Frontal cortex (tissue), 4 donors: ENCODE data around the gene KIAA2012. TPM values are rescaled to one million over a fixed set of nuclear protein-coding genes. Genes with fewer than 3 reads are reported as not detected.

Experiments
- DNase-seq, 2 donors: peaks; one replicate each; pipeline ENCODE4 v3.0.0; 2012; ENCODE audit warnings: low spot score in 2 of 2
- FAIRE-seq: peaks from 2 replicates; lab custom pipeline; 2012; peaks lifted over from hg19 to GRCh38; lab: Jason Lieb, UNC
- total RNA-seq: library from RNA; depleted of rRNA; stranded (reverse); fragments of >200 nt; gene quantifications from one replicate; pipeline ENCODE4 v1.2.3, GENCODE V29; 2014
- donor health status: control.
- donor health status: control.
- donor health status: control.

Gene KIAA2012
- total RNA-seq, 1 donor from 2014 or later: 0.82 TPM

DNA sequence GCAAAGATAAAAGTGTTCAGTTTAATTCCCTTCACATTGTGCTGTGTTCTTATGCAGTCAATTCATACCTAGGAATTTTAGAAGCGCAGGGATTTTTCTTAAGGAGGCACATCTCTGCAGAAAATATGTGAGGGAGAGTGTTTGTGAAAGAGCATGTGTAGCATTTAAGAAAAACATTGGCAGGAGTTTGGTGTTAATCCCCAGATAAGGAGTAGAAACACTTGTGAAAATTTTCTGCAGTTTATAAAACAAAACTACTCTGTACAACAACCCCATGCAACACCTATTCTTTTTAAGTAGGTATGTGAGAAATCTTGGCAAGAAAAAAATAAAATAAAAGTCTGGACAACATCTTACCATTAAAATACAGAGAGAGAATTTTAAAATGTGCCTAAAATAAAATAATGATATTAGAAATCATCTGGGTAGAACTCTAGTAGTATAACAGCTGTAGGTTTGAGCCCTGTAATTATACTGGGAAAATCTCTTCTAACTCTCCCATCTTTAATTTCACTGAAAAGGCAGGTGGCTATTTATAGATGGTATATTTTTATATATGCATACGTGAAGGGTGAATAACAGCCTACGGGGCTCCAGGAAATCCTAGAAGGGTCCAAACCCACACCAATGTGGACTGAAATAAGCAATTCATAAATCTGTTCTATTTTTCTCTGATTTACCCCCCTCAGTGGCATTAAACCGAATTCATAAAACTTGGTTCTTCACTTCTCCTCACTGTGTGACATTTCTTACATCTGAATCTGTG lies 32.8 kb upstream of the KIAA2012 start:
- no peak for FAIRE-seq
- DNase-seq: no peak

- DNase-seq (no peak), FAIRE-seq (no peak)
Measured at GRCh38 chr2:202042444-202042843, 30.6 kb upstream of the KIAA2012 start.

GRCh38 chr2:202043475-202043874 lies 29.6 kb upstream of the KIAA2012 start:
- no peak for FAIRE-seq

DNA sequence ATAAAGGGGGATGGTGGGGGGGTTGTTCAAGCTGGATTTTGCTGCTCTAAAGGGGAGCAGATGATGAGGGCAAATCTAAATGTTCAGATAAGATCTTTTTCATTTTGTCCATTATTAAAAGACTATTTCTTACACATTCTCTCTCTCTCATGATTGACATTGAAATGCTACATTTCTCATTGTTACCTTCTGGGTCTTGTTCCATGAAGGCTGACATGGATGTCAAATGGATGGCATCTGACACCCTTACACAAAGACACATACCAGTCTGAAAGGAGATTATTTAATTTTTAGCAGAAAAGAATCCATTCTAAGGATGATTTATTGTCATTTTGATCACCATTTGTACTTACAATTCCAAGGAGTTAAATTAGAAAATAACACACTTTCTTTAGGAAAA lies 28.3 kb upstream of the KIAA2012 start:
- FAIRE-seq (no peak), DNase-seq (no peak)

More at GRCh38 chr2:202043475-202043874, 29.6 kb upstream of the KIAA2012 start:
- no peak for DNase-seq

GRCh38 chr2:202046572-202046971 lies 26.5 kb upstream of the KIAA2012 start:
- FAIRE-seq (no peak), DNase-seq (no peak)

GRCh38 chr2:202049092-202049728 lies 23.8 kb upstream of the KIAA2012 start:
- FAIRE-seq (no peak), DNase-seq (no peak)

GRCh38 chr2:202049840-202050239 lies 23.2 kb upstream of the KIAA2012 start:
- no peak for FAIRE-seq

DNA sequence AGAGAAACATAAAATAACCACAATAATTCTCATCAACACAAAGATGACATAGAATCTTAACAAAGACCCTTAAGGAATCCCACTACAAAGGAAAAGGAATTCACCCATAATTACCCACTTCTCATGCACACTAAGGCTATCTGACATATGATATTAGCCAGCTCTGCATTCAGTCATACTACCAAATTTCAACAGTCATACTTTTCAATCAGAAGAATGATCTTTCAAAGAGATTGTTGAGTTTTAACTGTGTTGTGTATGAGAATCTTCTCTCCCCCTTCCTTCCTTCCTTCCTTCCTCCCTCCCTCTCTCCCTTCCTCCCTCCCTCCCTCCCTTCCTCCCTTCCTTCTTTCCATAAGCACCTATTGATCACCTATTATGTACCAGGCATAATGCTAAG lies 22.4 kb upstream of the KIAA2012 start:
- DNase-seq (no peak), FAIRE-seq (no peak)

More at GRCh38 chr2:202049840-202050239, 23.2 kb upstream of the KIAA2012 start:
- DNase-seq: no peak

DNA sequence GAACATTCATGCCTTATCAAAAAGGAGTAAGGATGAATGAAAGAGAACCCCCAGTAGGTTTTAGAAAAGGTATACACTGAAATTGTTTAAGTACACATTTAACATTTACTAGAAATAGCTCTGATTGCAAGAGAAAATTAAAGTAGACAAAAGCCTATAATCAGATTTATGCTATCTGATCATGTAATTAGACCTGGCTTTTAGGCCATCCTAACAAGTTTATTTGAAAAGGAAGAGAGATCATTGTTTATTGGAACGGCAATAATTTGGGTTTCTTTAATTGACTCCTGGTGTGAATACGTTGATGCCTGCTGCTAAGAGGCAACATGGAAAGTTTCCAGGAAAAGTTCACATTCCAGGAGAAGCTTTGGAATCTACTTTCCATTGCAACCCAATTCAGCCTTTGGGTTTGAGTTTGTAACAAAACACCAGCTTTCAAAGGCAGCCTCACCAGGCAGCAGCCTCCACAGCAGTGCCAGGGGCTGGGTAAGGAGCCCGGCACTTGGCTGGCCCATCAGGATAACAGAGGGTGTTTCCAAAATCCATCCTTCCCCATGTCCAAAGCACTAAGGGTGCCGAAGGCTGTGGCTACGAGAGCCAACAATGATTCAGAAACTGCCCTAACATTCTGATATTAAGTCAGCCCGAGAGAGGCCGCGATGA lies 21.4 kb upstream of the KIAA2012 start:
- FAIRE-seq (no peak), DNase-seq (no peak)

DNA sequence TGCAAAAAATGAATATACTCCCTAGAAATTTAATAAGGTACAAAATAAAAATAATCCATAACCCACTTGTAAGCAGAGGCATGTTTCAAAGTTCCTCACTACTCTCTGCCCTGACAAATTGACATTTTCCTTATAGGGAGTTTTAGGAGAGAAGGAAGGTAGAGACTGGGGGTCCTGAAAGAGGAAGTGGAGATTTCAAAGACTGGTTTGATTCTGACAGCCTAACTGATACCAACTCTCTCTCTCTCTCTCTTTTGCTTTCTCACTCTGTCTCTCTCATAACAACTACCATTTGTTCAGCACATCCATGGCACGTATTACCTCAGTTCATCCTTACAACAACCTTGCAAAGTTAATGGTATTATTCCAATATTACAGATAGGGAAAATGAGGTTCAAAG lies 20.8 kb upstream of the KIAA2012 start:
- DNase-seq (no peak), FAIRE-seq (no peak)

DNA sequence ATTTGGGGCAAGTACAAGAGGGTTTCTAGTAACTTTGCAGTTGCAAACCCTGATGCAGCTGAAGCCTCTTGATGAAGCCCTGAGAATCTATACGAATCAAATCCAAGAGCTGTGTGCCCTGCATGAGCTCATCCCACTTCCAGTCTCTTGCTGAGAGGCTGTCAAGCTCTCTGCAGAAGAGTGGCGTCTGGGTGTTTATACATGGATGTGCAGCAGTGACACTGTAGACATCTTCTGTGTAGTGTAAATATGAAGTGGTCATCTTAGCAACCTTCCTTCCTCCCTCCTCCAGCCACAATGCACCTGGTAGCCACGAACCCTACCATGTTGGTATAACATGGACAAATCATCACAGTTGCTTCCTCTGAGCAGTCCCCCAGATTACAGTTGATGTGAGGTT lies 18.4 kb upstream of the KIAA2012 start:
- FAIRE-seq (no peak), DNase-seq (no peak)

- FAIRE-seq (no peak), DNase-seq (no peak)
Measured at GRCh38 chr2:202056611-202057010, 16.4 kb upstream of the KIAA2012 start.

DNA sequence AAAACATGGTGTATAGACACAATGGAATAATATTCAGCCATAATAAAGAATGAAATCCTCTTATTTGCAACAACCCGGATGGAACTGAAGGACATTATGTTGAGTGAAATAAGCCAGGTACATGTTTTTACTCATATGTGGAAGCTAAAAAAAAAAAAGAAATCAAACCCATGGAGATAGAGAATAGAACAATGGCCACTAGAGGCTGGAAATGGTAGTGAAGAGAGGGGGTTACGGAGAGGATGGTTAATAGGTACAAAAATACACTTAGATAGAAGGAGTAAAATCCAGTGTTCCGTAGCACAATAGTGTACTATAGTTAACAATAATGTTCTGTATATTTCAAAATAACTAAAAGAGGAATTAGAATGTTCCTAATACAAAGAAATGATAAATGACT lies 12.8 kb upstream of the KIAA2012 start:
- DNase-seq (no peak), FAIRE-seq (no peak)

DNA sequence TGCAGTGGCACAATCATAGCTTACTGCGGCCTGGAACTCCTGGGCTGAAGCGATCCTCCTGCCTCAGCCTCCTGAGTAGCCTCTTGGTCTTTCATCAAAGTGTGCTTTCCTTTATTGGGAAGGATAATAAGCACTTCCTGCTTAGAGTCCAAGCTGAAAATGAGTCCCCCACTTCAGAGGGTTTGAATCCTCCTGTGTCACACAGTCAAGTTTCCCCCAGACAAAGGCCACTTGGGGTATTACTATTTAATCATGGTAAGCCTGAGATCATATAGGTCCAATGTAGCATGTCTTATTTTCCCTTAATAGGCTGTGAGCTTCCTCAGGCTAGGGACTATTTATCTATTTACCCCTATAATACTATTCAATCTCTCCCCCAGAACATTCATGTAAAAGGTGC lies 11.4 kb upstream of the KIAA2012 start:
- DNase-seq (no peak), FAIRE-seq (no peak)

DNA sequence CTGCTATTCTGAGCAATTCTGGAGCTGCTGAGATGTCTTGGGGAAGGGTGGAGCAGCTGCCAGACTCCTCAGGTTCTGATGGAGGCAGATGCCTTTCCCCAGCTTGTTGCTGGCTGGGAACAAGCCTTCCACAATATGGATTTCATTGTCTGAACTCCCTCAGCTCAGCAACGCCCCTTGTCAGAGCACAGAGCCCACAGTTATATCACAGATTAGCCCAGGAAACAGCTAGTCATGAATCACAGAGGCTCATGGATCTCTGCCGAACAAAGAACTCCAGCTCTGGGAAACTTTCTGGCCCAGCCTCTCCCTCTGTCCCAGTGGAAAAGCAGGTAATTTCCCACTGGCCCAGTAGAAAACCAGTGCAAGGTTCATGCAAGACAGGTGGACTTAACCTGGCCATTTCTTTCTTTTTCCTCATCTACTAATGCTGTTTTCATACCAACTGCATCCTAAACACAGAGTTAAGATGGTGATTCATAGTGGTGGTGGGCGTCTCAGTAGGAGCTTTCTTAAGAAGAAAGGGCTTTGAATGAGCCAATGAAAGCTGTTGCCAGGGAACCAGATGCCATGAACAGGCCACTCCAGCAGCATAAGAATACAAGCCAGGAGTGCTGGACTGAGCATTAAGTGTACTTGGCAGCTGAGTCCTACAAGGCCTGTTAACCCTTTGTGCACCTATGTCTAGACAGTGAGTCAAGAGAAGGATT lies 8.7 kb upstream of the KIAA2012 start:
- FAIRE-seq: no peak
- peak in 1 of 2 donors; percentile 16 for DNase-seq

GRCh38 chr2:202064881-202065230 lies 8.2 kb upstream of the KIAA2012 start:
- DNase-seq: no peak

GRCh38 chr2:202065876-202066275 lies 7.2 kb upstream of the KIAA2012 start:
- DNase-seq (no peak), FAIRE-seq (no peak)

More at GRCh38 chr2:202064881-202065230, 8.2 kb upstream of the KIAA2012 start:
- no peak for FAIRE-seq

- DNase-seq (no peak), FAIRE-seq (no peak)
Measured at GRCh38 chr2:202066875-202067274, 6.2 kb upstream of the KIAA2012 start.

DNA sequence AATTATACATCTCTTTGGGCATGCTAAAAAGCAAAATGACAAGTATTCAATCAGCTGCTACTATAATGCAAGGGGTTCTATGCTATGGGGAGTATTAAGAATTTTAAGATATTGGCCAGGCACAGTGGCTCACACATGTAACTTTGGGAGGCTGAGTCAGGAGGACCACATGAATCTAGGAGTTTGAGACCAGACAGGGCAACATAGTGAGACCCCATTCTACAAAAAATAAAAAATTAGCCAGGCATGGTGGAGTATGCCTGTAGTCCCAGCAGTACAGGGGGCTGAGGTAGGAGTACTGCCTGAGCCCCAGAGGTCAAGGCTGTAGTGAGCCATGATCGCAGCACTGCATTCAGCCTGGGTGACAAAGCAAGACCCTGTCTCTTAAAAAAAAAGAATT lies 5.5 kb upstream of the KIAA2012 start:
- DNase-seq: no peak
- FAIRE-seq: no peak
